K562 (cell line): Measurements from ENCODE around the gene PRCC. TPM values are rescaled to one million over a fixed set of nuclear protein-coding genes. Genes with fewer than 3 reads are reported as not detected.

Source experiments
- ZBTB8A ChIP-seq: fragments of 450-650 bp; IDR thresholded peaks from 2 replicates; pipeline ENCODE4 v1.6.1; 2018; ENCODE audit warnings: mild to moderate bottlenecking, moderate library complexity; ENCODE audit not compliant: partially characterized antibody
- polyA plus RNA-seq, 8 experiments: library from polyadenylated mRNA; depleted of rRNA in 4 of 8; stranded (reverse) in 5 of 8; unstranded in 3 of 8; fragments of >200 nt; fragmentation: Nextera tagmentation in 2 of 8; fragmentation: Illumina TruSeq in 1 of 8; extraction: Ambion mirVana in 2 of 8; extraction: Trizol in 1 of 8; gene quantifications; 2 replicates each; pipeline versions ENCODE4 v1.2.1 to v1.2.3, GENCODE V29; 2011 to 2014; ENCODE audit warnings: inconsistent platforms in 1 of 8, missing spikeins in 1 of 8
- total RNA-seq, 7 experiments: library from RNA; depleted of rRNA in 6 of 7; stranded (reverse); fragments of >200 nt in 6 of 7; fragmentation: Illumina TruSeq in 2 of 7; extraction: Trizol in 2 of 7; gene quantifications; 2 replicates each; pipeline versions ENCODE4 v1.2.1 to v1.2.3, GENCODE V29; 2011 to 2021; ENCODE audit warnings: low replicate concordance in 1 of 7
- TF ChIP-seq, protein P1 (sequence below): fragments of 450-650 bp; IDR thresholded peaks from 2 replicates; pipeline ENCODE4 v1.6.1; 2017; ENCODE audit warnings: antibody characterized with exemption, mild to moderate bottlenecking
- TF ChIP-seq, protein P2 (sequence below): fragments of 450-650 bp; IDR thresholded peaks from 2 replicates; pipeline ENCODE4 v1.6.1; 2016; ENCODE audit warnings: mild to moderate bottlenecking, moderate library complexity
- TF ChIP-seq, protein P3 (sequence below): fragments of 250-450 bp; sonication (Bioruptor Pico); IDR thresholded peaks from 2 replicates; pipeline ENCODE4 v1.5.0; 2020; ENCODE audit warnings: mild to moderate bottlenecking, borderline replicate concordance
- TF ChIP-seq, protein P4 (sequence below): IDR thresholded peaks from 2 replicates; pipeline ENCODE4 v1.6.1; 2011; ENCODE audit warnings: borderline replicate concordance, low read depth, mild to moderate bottlenecking, moderate library complexity, low read length; ENCODE audit not compliant: insufficient read depth, poor library complexity, severe bottlenecking

Gene PRCC
- total and polyA plus RNA-seq, 9 of the 15 experiments (the other 6 are each of a cell fraction or from before 2014, with no cell fraction given): 23.9 to 201 (median 41.1) TPM

DNA sequence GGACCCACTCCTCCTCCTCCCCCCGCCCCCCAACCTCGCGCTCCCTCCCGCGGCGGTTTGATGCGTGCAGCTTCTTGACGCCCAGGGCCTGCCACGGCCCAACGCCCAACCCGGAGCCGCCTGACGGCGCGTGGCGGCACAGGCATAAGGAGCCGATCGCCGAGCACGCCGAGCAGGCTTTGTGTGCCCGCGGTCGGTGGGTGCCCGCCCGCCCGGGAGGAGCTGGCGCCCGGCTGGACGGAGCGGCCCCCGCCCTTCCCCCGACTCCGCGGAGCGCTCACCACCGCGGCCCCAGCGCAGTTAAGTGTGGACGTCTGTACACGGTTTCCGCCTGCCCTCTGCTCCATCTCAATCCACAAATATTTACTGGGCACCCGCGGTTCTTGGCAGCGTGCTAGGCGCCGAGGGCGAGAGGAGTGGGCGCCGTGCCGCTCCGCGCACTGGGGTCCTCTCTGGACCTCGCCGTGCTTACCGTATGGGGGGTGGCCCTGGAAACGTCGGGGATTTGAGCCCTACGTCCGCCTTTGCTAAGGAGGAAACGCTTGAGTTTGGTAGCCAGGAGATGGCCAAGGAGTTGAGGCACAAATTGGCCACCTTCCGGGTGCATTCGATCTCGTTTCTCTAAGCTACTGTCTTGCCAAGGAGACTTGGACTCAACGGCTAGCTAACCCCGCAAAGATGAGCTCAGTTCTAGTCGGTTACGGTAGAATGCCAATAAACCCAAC lies 15.4 kb upstream of the PRCC start (continued):
- TF ChIP-seq, protein P1, sequence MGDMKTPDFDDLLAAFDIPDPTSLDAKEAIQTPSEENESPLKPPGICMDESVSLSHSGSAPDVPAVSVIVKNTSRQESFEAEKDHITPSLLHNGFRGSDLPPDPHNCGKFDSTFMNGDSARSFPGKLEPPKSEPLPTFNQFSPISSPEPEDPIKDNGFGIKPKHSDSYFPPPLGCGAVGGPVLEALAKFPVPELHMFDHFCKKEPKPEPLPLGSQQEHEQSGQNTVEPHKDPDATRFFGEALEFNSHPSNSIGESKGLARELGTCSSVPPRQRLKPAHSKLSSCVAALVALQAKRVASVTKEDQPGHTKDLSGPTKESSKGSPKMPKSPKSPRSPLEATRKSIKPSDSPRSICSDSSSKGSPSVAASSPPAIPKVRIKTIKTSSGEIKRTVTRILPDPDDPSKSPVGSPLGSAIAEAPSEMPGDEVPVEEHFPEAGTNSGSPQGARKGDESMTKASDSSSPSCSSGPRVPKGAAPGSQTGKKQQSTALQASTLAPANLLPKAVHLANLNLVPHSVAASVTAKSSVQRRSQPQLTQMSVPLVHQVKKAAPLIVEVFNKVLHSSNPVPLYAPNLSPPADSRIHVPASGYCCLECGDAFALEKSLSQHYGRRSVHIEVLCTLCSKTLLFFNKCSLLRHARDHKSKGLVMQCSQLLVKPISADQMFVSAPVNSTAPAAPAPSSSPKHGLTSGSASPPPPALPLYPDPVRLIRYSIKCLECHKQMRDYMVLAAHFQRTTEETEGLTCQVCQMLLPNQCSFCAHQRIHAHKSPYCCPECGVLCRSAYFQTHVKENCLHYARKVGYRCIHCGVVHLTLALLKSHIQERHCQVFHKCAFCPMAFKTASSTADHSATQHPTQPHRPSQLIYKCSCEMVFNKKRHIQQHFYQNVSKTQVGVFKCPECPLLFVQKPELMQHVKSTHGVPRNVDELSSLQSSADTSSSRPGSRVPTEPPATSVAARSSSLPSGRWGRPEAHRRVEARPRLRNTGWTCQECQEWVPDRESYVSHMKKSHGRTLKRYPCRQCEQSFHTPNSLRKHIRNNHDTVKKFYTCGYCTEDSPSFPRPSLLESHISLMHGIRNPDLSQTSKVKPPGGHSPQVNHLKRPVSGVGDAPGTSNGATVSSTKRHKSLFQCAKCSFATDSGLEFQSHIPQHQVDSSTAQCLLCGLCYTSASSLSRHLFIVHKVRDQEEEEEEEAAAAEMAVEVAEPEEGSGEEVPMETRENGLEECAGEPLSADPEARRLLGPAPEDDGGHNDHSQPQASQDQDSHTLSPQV: 0 out of 2 replicates have a peak, but pooled peaks have one; percentile 16
- no peak for TF ChIP-seq ZBTB8A
- TF ChIP-seq, protein P2, sequence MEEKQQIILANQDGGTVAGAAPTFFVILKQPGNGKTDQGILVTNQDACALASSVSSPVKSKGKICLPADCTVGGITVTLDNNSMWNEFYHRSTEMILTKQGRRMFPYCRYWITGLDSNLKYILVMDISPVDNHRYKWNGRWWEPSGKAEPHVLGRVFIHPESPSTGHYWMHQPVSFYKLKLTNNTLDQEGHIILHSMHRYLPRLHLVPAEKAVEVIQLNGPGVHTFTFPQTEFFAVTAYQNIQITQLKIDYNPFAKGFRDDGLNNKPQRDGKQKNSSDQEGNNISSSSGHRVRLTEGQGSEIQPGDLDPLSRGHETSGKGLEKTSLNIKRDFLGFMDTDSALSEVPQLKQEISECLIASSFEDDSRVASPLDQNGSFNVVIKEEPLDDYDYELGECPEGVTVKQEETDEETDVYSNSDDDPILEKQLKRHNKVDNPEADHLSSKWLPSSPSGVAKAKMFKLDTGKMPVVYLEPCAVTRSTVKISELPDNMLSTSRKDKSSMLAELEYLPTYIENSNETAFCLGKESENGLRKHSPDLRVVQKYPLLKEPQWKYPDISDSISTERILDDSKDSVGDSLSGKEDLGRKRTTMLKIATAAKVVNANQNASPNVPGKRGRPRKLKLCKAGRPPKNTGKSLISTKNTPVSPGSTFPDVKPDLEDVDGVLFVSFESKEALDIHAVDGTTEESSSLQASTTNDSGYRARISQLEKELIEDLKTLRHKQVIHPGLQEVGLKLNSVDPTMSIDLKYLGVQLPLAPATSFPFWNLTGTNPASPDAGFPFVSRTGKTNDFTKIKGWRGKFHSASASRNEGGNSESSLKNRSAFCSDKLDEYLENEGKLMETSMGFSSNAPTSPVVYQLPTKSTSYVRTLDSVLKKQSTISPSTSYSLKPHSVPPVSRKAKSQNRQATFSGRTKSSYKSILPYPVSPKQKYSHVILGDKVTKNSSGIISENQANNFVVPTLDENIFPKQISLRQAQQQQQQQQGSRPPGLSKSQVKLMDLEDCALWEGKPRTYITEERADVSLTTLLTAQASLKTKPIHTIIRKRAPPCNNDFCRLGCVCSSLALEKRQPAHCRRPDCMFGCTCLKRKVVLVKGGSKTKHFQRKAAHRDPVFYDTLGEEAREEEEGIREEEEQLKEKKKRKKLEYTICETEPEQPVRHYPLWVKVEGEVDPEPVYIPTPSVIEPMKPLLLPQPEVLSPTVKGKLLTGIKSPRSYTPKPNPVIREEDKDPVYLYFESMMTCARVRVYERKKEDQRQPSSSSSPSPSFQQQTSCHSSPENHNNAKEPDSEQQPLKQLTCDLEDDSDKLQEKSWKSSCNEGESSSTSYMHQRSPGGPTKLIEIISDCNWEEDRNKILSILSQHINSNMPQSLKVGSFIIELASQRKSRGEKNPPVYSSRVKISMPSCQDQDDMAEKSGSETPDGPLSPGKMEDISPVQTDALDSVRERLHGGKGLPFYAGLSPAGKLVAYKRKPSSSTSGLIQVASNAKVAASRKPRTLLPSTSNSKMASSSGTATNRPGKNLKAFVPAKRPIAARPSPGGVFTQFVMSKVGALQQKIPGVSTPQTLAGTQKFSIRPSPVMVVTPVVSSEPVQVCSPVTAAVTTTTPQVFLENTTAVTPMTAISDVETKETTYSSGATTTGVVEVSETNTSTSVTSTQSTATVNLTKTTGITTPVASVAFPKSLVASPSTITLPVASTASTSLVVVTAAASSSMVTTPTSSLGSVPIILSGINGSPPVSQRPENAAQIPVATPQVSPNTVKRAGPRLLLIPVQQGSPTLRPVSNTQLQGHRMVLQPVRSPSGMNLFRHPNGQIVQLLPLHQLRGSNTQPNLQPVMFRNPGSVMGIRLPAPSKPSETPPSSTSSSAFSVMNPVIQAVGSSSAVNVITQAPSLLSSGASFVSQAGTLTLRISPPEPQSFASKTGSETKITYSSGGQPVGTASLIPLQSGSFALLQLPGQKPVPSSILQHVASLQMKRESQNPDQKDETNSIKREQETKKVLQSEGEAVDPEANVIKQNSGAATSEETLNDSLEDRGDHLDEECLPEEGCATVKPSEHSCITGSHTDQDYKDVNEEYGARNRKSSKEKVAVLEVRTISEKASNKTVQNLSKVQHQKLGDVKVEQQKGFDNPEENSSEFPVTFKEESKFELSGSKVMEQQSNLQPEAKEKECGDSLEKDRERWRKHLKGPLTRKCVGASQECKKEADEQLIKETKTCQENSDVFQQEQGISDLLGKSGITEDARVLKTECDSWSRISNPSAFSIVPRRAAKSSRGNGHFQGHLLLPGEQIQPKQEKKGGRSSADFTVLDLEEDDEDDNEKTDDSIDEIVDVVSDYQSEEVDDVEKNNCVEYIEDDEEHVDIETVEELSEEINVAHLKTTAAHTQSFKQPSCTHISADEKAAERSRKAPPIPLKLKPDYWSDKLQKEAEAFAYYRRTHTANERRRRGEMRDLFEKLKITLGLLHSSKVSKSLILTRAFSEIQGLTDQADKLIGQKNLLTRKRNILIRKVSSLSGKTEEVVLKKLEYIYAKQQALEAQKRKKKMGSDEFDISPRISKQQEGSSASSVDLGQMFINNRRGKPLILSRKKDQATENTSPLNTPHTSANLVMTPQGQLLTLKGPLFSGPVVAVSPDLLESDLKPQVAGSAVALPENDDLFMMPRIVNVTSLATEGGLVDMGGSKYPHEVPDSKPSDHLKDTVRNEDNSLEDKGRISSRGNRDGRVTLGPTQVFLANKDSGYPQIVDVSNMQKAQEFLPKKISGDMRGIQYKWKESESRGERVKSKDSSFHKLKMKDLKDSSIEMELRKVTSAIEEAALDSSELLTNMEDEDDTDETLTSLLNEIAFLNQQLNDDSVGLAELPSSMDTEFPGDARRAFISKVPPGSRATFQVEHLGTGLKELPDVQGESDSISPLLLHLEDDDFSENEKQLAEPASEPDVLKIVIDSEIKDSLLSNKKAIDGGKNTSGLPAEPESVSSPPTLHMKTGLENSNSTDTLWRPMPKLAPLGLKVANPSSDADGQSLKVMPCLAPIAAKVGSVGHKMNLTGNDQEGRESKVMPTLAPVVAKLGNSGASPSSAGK: peak; percentile 36; the same call in 1 of the 2 replicates
- TF ChIP-seq, protein P3, sequence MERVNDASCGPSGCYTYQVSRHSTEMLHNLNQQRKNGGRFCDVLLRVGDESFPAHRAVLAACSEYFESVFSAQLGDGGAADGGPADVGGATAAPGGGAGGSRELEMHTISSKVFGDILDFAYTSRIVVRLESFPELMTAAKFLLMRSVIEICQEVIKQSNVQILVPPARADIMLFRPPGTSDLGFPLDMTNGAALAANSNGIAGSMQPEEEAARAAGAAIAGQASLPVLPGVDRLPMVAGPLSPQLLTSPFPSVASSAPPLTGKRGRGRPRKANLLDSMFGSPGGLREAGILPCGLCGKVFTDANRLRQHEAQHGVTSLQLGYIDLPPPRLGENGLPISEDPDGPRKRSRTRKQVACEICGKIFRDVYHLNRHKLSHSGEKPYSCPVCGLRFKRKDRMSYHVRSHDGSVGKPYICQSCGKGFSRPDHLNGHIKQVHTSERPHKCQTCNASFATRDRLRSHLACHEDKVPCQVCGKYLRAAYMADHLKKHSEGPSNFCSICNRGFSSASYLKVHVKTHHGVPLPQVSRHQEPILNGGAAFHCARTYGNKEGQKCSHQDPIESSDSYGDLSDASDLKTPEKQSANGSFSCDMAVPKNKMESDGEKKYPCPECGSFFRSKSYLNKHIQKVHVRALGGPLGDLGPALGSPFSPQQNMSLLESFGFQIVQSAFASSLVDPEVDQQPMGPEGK (CRISPR knock-in tag): no peak
- TF ChIP-seq, protein P4, sequence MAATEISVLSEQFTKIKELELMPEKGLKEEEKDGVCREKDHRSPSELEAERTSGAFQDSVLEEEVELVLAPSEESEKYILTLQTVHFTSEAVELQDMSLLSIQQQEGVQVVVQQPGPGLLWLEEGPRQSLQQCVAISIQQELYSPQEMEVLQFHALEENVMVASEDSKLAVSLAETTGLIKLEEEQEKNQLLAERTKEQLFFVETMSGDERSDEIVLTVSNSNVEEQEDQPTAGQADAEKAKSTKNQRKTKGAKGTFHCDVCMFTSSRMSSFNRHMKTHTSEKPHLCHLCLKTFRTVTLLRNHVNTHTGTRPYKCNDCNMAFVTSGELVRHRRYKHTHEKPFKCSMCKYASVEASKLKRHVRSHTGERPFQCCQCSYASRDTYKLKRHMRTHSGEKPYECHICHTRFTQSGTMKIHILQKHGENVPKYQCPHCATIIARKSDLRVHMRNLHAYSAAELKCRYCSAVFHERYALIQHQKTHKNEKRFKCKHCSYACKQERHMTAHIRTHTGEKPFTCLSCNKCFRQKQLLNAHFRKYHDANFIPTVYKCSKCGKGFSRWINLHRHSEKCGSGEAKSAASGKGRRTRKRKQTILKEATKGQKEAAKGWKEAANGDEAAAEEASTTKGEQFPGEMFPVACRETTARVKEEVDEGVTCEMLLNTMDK: no peak
